ENCODE data around the gene ITGAX. TPM values are rescaled to one million over a fixed set of nuclear protein-coding genes. Genes with fewer than 3 reads are reported as not detected.
A peak's percentile ranks its signal among the peaks of the same experiment; 100 is the strongest.

The ITGAX gene
- total RNA-seq, 4 donors from 2014 or later: 0.22 to 0.91 (median 0.56) TPM

DNA sequence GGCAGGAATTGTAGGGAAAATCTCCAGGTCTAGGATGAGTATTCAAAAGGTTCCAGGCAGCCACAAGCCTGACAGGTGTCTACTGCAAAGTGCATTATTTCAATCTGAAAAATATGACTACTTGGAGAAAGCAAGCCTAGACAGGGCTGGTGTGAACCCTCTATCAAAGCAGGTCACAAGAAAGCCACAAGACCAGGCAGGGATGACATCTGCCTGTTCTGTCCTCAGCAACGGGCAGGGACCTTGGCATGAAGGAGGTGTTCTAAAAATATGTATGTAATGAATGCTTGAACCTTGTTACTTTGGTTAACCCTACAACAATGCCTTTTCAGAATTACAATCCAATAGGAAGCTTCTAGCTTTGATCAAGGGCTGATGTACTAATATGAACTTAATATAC lies 74.3 kb downstream of the ITGAX start:
- H3K36me3 ChIP-seq: peaks cover 0 to 8% of the 10 kb centered on the region in 2 donors
- peak; percentile 17 to 44 for TF ChIP-seq POLR2A (IDR thresholded peaks at IDR 0.05)
- TF ChIP-seq, protein P1, sequence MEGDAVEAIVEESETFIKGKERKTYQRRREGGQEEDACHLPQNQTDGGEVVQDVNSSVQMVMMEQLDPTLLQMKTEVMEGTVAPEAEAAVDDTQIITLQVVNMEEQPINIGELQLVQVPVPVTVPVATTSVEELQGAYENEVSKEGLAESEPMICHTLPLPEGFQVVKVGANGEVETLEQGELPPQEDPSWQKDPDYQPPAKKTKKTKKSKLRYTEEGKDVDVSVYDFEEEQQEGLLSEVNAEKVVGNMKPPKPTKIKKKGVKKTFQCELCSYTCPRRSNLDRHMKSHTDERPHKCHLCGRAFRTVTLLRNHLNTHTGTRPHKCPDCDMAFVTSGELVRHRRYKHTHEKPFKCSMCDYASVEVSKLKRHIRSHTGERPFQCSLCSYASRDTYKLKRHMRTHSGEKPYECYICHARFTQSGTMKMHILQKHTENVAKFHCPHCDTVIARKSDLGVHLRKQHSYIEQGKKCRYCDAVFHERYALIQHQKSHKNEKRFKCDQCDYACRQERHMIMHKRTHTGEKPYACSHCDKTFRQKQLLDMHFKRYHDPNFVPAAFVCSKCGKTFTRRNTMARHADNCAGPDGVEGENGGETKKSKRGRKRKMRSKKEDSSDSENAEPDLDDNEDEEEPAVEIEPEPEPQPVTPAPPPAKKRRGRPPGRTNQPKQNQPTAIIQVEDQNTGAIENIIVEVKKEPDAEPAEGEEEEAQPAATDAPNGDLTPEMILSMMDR (IDR thresholded peaks at IDR 0.05 in 4 of 5, conservative IDR thresholded peaks at IDR 0.05 in 1 of 5): peak in 1 of 5 experiments; percentile 4
- peak; percentile 86 to 91 for DNase-seq
- no peaks in the 10 kb centered on the region for H3K27me3 ChIP-seq
- peaks cover 58 to 63% of the 10 kb centered on the region in 2 donors for H3K4me1 ChIP-seq
- H3K9me3 ChIP-seq: no peaks in the 10 kb centered on the region
- in situ Hi-C loops (cut with MboI; ENCODE audit: low sequenced_read_pairs in 4 of 4) (loop anchor here in 2 of 4 donors (25.0 kb wide), 2 partner anchors 442 to 467 kb away; partner anchors contain the start of genes HSD3B7 (in 1 of the 2) and SETD1A (in 1 of the 2)), intact Hi-C loops (cut with DNase I; ENCODE audit: low total_unique reads) (loop anchor here (2.0 kb wide), 1 partner anchor 215 kb away; the partner anchor contains the start of gene TRIM72)
- ATAC-seq: peak; percentile 76 to 81
- peak overlapping the region; percentile 92 to 100 (median 98) for H3K27ac ChIP-seq
- peak overlapping the region in 1 of 4 donors; percentile 7 for H3K4me3 ChIP-seq

DNA sequence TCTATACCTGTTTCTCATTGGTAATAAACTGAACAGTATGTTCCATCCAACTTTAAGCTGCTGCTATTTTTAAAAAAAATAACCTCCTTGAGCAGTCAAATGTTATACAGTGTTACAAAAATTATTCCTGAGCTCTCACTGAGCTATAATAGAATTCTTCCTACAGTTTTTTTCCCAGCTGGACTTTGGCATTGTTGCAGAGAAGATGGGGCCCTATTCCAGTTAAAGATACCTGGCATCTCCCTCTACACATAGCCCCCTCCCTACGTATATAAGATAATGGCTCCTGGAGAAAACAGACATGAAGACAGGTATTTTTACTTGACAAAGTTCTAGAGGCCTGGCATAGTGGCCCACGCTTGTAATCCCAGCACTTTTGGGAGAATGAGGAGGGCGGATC lies 74.8 kb downstream of the ITGAX start:
- H3K36me3 ChIP-seq: peaks cover 0 to 8% of the 10 kb centered on the region in 2 donors
- in situ Hi-C loops (cut with MboI; ENCODE audit: low sequenced_read_pairs in 4 of 4): loop anchor here in 2 of 4 donors (25.0 kb wide), 2 partner anchors 442 to 467 kb away; partner anchors contain the start of genes HSD3B7 (in 1 of the 2) and SETD1A (in 1 of the 2)
- H3K27ac ChIP-seq: peak overlapping the region; percentile 92 to 100 (median 98)
- TF ChIP-seq, protein P1 (IDR thresholded peaks at IDR 0.05 in 4 of 5, conservative IDR thresholded peaks at IDR 0.05 in 1 of 5): peak in 1 of 5 experiments; percentile 4
- TF ChIP-seq POLR2A (IDR thresholded peaks at IDR 0.05): no peak
- no peaks in the 10 kb centered on the region for H3K27me3 ChIP-seq
- intact Hi-C loops (cut with DNase I; ENCODE audit: low total_unique reads): loop anchor here (2.0 kb wide), 1 partner anchor 215 kb away; the partner anchor contains the start of gene TRIM72
- peak in 1 of 2 donors; percentile 32 for ATAC-seq
- H3K9me3 ChIP-seq: no peaks in the 10 kb centered on the region
- no peak overlapping the region for H3K4me3 ChIP-seq
- peaks cover 55 to 59% of the 10 kb centered on the region in 2 donors for H3K4me1 ChIP-seq
- no peak for DNase-seq

DNA sequence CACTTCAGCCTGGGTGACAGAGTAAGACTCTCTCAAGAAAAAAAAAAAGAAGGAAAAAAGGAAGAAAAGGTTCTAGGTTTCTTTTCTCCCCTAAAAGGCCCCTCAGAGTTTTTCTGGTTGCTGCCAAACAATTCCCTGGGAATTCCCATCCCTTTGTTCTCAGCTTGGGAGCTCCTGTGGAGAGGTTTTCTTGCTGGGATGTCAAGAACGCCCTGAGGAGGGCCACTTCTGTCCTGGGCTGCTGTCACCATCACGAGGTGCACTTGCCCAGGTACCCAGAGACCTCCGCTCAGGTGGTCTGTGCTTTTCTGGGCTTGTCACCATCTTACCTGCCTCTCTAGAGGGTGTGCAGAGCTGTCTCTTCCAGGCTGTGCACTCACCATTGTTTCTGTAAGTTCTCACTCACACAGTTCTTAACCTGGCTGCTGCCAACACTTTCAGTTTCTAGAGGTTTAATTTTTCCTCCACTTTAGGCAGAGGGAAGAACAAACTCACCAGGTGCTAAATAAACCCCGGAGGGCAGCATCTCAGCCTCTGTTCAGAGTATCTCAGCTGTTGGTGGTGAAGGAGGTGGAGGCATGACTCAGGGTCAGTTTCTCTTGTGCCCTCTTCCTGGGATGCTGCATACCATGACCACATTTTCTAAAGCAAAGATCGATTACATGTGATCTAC lies 75.5 kb downstream of the ITGAX start:
- no peak for TF ChIP-seq POLR2A (IDR thresholded peaks at IDR 0.05)
- TF ChIP-seq, protein P1 (IDR thresholded peaks at IDR 0.05 in 4 of 5, conservative IDR thresholded peaks at IDR 0.05 in 1 of 5): no peak
- in situ Hi-C loops (cut with MboI; ENCODE audit: low sequenced_read_pairs in 4 of 4): loop anchor here in 2 of 4 donors (25.0 kb wide), 2 partner anchors 443 to 468 kb away; partner anchors contain the start of genes HSD3B7 (in 1 of the 2) and SETD1A (in 1 of the 2)

More for the DNA sequence above, 75.5 kb downstream of the ITGAX start:
- H3K27ac ChIP-seq: peak overlapping the region; percentile 92 to 100 (median 98)
- no peaks in the 10 kb centered on the region for H3K27me3 ChIP-seq
- no peak overlapping the region for H3K4me3 ChIP-seq
- no peaks in the 10 kb centered on the region for H3K9me3 ChIP-seq
- peak in 1 of 2 donors; percentile 22 for DNase-seq
- peaks cover 50 to 54% of the 10 kb centered on the region in 2 donors for H3K4me1 ChIP-seq
- intact Hi-C loops (cut with DNase I; ENCODE audit: low total_unique reads): no loop called here
- no peak for ATAC-seq
- peaks cover 0 to 8% of the 10 kb centered on the region in 2 donors for H3K36me3 ChIP-seq

Other genes with a start within 250 kb of the ITGAX start
- 10 to 100 TPM; 24.7 to 68.9 (median 50.9) TPM for gene BCKDK, start 246.8 kb upstream of the ITGAX start, total RNA-seq
- gene KAT8, start 237.5 kb upstream of the ITGAX start, total RNA-seq: 100 to 1,000 TPM in 1 of 4 donors, 10 to 100 TPM in 3; 44.3 to 102 (median 54.3) TPM
- gene PRSS8, start 219.4 kb upstream of the ITGAX start, total RNA-seq: 1 to 10 TPM in 1 of 4 donors, under 1 TPM in 1, not detected in 2; 0.24 to 1.2 TPM
- 1 to 10 TPM in 3 of 4 donors, not detected in 1; 1.0 to 8.1 (median 3.7) TPM for gene PRSS36, start 205.1 kb upstream of the ITGAX start, total RNA-seq
- 10 to 100 TPM; 20.6 to 45.9 (median 35.1) TPM for gene FUS, start 175.0 kb upstream of the ITGAX start, total RNA-seq
- 10 to 100 TPM in 1 of 4 donors, 1 to 10 TPM in 3; 1.3 to 16.4 (median 3.7) TPM for gene PYCARD, start 152.4 kb upstream of the ITGAX start, total RNA-seq
- gene TRIM72, start 141.1 kb upstream of the ITGAX start, total RNA-seq: 100 to 1,000 TPM in 2 of 4 donors, 10 to 100 TPM in 2; 76.7 to 101 (median 97.4) TPM
- gene PYDC1, start 138.0 kb upstream of the ITGAX start, total RNA-seq: not detected
- 1 to 10 TPM in 3 of 4 donors, under 1 TPM in 1; 0.68 to 3.9 (median 3.0) TPM for gene ITGAM, start 95.2 kb upstream of the ITGAX start, total RNA-seq
- gene ITGAD, start 38.2 kb downstream of the ITGAX start, total RNA-seq: not detected
- gene COX6A2, start 73.2 kb downstream of the ITGAX start, total RNA-seq: 1,000 to 10,000 TPM in 1 of 4 donors, 100 to 1,000 TPM in 3; 597 to 1,192 (median 930) TPM
- gene ZNF843, start 87.6 kb downstream of the ITGAX start, total RNA-seq: 1 to 10 TPM in 3 of 4 donors, under 1 TPM in 1; 0.65 to 3.0 (median 1.5) TPM
- gene ARMC5, start 104.3 kb downstream of the ITGAX start, total RNA-seq: 10 to 100 TPM; 13.9 to 24.3 (median 19.4) TPM
- 10 to 100 TPM in 1 of 4 donors, 1 to 10 TPM in 3; 4.6 to 14.4 (median 7.4) TPM for gene TGFB1I1, start 117.0 kb downstream of the ITGAX start, total RNA-seq
- not detected for gene SLC5A2, start 127.9 kb downstream of the ITGAX start, total RNA-seq
- 10 to 100 TPM in 1 of 4 donors, 1 to 10 TPM in 3; 6.7 to 15.1 (median 8.5) TPM for gene RUSF1, start 153.2 kb downstream of the ITGAX start, total RNA-seq
- gene AHSP, start 172.7 kb downstream of the ITGAX start, total RNA-seq: not detected

All from gastrocnemius medialis (tissue), 4 donors.